ENCODE results near the gene CAMK2G.

- TF ChIP-seq CTCF (IDR thresholded peaks at IDR 0.05; ENCODE audit: borderline replicate concordance, extremely low read depth, low read length, poor library complexity, severe bottlenecking) (no peak), EZH2 (IDR thresholded peaks at IDR 0.05; ENCODE audit: borderline replicate concordance, low read depth, low read length, severe bottlenecking) (no peak)
These were observed 89.1 kb downstream of the CAMK2G start, which contains the start of gene ZSWIM8 for GRCh38 chr10:73785211-73785720.
